ENCODE results near the gene LRP6.

LRP6 gene

DNA sequence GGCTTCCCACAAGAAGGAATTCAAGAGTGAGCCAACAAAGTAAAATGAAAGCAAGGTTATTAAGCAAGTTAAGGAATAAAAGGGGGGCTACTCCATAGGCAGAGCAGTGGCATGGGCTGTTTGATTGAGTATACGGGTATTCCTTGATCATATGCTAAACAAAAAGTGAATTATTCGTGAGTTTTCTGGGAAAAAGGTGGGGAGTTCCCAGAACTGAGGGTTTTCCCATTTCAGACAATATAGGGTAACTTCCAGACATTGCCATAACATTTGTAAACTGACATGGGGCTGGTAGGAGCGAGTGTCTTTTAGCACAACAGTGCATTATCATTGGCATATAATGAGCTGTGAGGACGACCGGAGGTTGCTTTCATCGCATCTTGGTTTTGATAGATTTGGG is 198.1 kb downstream of the LRP6 start:
- DNase-seq = no peak

Measured in stimulated activated CD4-positive, alpha-beta T cell treated with anti-CD3 and anti-CD28 coated beads, Interleukin-2, amount 100 ng/mL, for 48 hours (primary cell).